GM18508 (cell line): ENCODE measurements around the gene MSRB3.

Experiments
- ATAC-seq: cut with Tn5 transposase; IDR thresholded peaks from one replicate; pipeline ENCODE4 v1.9.1; 2021; ENCODE audit warnings: moderate number of reproducible peaks; ENCODE audit not compliant: insufficient read depth, unreplicated experiment

Gene MSRB3

GRCh38 chr12:65278576-65279368 lies at the start of gene MSRB3:
TSS of gene MSRB3 (plus strand) at chr12:65278683. CDS start at chr12:65308580, 29,897 bp downstream.
- ATAC-seq, result no peak

- ATAC-seq, result no peak
These were observed 49.0 kb upstream of the MSRB3 start for GRCh38 chr12:65229441-65229840.

- ATAC-seq, result no peak
These were observed 45.9 kb upstream of the MSRB3 start for GRCh38 chr12:65232476-65233077.

- ATAC-seq, result no peak
These were observed 41.3 kb upstream of the MSRB3 start for GRCh38 chr12:65237153-65237552.

GRCh38 chr12:65238609-65239008 lies 39.9 kb upstream of the MSRB3 start:
- no peak for ATAC-seq

GRCh38 chr12:65248656-65249633 lies 29.5 kb upstream of the MSRB3 start:
- ATAC-seq, result no peak

GRCh38 chr12:65252515-65252914 lies 26.0 kb upstream of the MSRB3 start:
- ATAC-seq, result no peak

- ATAC-seq, result no peak
These were observed 20.5 kb upstream of the MSRB3 start for GRCh38 chr12:65257986-65258385.

GRCh38 chr12:65259501-65259900 lies 19.0 kb upstream of the MSRB3 start:
- ATAC-seq, result peak; percentile 86

- no peak for ATAC-seq
These were observed 14.7 kb upstream of the MSRB3 start for GRCh38 chr12:65263777-65264176.

- ATAC-seq, result no peak
These were observed 12.1 kb upstream of the MSRB3 start for GRCh38 chr12:65266408-65266807.

- no peak for ATAC-seq
These were observed 8.9 kb upstream of the MSRB3 start for GRCh38 chr12:65269603-65270002.

- ATAC-seq, result no peak
These were observed 3.7 kb upstream of the MSRB3 start for GRCh38 chr12:65274602-65275272.

- no peak for ATAC-seq
These were observed 2.9 kb upstream of the MSRB3 start for GRCh38 chr12:65275627-65276026.

GRCh38 chr12:65276916-65277530 lies 1.5 kb upstream of the MSRB3 start:
- ATAC-seq, result no peak

GRCh38 chr12:65277994-65278575 lies 398 bp upstream of the MSRB3 start:
- ATAC-seq, result no peak

GRCh38 chr12:65279369-65280112 lies 1.1 kb downstream of the MSRB3 start:
- ATAC-seq, result no peak

GRCh38 chr12:65280306-65280705 lies 1.8 kb downstream of the MSRB3 start:
- no peak for ATAC-seq

GRCh38 chr12:65282840-65283239 lies 4.4 kb downstream of the MSRB3 start:
- ATAC-seq, result no peak
